HG03469 (cell line): ENCODE results near the gene TACR3.
"Not testable (repeated sequence)": the region's sequence is repeated elsewhere in the genome, so short reads cannot be mapped to it uniquely, and the experiment has no call there.

ENCODE experiments used
- ATAC-seq: cut with Tn5 transposase; IDR thresholded peaks from one replicate; pipeline ENCODE4 v1.9.1; 2021; ENCODE audit warnings: mild to moderate bottlenecking, moderate library complexity, moderate number of reproducible peaks; ENCODE audit not compliant: unreplicated experiment

Gene TACR3, protein sequence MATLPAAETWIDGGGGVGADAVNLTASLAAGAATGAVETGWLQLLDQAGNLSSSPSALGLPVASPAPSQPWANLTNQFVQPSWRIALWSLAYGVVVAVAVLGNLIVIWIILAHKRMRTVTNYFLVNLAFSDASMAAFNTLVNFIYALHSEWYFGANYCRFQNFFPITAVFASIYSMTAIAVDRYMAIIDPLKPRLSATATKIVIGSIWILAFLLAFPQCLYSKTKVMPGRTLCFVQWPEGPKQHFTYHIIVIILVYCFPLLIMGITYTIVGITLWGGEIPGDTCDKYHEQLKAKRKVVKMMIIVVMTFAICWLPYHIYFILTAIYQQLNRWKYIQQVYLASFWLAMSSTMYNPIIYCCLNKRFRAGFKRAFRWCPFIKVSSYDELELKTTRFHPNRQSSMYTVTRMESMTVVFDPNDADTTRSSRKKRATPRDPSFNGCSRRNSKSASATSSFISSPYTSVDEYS

DNA sequence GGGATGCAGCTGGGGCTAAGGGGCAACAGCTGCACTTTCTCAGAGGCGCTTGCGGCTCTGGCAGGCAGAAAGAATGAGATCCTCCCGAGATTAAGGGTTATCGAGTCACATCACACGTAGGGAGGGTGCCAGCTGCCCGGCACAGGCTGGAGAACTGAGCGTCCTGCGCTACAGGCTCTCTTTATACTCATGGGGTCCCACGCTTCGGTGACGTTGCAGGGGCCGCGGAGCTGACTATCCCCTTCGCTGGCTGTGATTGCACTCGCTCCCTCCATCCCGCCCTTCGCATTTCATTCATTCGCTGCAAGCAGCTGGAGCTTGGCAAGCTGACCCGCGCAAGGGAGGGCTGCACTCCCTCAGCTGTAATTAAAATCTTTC lies at the start of gene TACR3:
TACR3 (minus strand) TSS at position 156 of the 378 bp plus-strand sequence. CDS start 310 bp downstream, outside the sequence.
- ATAC-seq: no peak

DNA sequence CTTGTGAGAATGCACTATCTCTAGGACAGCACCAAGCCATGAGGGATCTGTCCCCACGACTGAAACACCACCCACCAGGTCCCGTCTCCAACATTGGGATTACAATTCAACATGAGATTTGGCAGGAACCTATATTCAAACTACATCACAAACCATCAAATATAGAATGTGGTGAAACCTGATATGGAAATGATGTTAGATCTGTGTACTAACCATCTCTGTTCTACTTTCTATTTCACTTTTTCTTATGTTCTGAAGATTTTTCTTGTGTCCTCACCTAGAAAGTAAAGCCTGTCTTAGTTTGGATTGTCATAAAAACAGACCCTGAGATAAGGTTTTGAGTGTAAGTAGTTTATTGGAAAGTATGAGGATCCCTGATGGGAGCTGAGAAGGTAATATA lies 37.8 kb upstream of the TACR3 start:
- no peak for ATAC-seq

DNA sequence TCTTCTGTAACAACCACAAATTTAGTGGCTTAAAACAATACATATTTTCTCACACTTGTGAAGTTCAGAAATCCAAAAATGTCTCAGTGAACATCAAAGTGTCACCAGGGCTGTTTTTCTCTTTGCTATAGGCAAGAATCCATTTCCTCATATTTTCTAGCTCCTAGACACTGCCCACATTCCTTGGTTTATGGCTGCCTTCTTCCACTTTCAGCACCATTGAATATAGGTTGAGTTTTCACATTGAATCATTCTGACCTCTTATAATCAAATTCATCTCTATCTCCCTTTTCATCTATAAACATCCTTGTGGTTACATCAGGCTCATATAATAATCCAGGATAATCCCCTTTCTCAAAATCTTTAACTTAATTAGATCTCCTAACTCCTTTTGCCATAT lies 37.0 kb upstream of the TACR3 start:
- ATAC-seq: no peak

GRCh38 chr4:103754844-103755243 lies 35.1 kb upstream of the TACR3 start:
- no peak for ATAC-seq

- ATAC-seq: no peak
These were observed 34.3 kb upstream of the TACR3 start for GRCh38 chr4:103753868-103754653.

- ATAC-seq: not testable (repeated sequence)
These were observed 3.4 kb upstream of the TACR3 start for GRCh38 chr4:103723150-103723549.

DNA sequence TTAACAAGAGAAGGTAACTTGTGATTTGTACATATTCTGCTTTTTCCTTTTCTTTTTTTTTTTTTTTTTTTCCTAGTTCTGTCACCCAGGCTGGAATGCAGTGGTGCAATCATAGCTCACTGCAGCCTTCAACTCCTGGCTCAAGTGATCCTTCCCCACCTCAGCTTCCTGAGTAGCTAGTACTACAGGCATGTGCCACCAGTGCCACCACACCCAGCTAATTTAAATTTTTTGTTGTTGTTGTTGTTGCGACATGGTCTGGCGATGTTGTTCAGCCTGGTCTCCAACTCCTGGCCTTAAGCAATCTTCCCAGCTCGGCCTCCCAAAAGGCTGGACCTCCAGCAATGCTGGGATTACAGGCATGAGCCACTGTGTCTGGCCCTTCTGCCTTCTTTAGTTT lies 1.5 kb upstream of the TACR3 start:
- no peak for ATAC-seq

GRCh38 chr4:103720661-103721060 lies 876 bp upstream of the TACR3 start:
- no peak for ATAC-seq

GRCh38 chr4:103719105-103719829 lies 518 bp downstream of the TACR3 start:
- ATAC-seq: no peak

GRCh38 chr4:103692615-103693014 lies 27.2 kb downstream of the TACR3 start:
- ATAC-seq: no peak

GRCh38 chr4:103673983-103674382 lies 45.8 kb downstream of the TACR3 start:
- ATAC-seq: no peak

GRCh38 chr4:103666764-103667163 lies 53.0 kb downstream of the TACR3 start:
- not testable (repeated sequence) for ATAC-seq

DNA sequence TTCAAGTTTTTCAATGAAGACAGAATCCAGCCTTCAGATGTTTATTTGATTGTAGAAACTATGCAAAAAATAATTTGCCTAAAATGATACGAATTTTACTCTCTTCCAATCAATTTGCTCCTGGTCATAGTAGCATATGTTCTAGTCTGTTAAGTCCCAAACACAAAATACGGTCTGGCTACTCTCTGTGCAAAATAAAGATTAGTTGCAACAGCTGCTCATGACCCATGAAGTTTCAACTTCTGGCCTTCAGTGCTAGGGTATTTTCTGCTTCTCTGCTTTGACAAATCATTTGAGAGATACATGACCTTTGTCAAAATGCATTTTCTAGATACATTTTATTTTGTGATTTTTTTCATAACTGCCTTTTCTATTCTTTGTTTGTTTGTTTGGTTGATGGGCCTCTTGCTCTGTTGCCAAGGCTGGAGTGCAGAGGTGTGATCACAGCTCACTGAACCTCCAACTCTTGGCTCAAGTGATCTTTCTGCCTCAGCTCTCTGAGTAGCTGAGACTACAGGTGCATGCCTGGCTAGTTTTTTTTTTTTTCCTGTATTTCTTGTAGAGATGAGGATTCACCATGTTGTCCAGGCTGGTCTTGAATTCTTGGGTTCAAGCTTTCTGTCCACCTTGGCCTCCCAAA lies 55.2 kb downstream of the TACR3 start:
- ATAC-seq: no peak

- no peak for ATAC-seq
These were observed 71.2 kb downstream of the TACR3 start for GRCh38 chr4:103648541-103648940.

DNA sequence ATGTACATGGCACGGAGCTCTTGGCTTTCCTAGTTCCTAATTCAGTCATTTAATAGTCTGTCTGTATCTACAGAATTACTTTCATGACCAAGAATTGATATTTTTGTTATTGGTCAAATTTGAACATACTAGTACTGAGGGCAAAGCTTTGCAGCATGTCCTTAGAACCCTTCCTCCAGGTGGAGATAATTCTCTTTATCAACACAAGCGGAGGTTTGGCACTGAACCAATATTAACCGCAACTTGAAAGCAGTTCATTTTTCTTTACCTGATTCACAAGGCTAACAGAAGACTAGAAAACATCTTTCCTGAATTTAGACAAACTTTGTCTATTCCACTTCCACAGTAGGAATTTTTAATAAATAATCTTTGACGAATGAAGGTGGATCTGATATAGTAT lies 73.8 kb downstream of the TACR3 start:
- no peak for ATAC-seq

DNA sequence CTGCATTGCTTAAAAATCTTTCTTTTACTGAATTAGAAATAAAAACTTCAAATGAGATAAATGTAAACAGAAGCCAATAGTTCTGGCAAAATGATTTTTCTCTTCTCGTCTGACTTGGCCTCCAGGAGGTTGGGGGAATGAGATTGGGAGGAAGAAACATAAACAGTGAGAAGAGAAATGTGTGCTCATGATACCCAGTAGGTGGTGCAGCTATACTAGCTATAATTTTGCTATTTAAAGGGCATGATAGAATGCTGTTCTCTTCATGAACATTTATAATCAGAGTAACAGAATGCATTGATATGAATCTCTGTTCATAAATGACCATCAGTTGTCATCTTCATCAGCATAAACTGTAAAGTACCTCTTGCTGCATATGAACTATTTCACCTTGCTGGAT lies 85.5 kb downstream of the TACR3 start:
- no peak for ATAC-seq

GRCh38 chr4:103626296-103626695 lies 93.5 kb downstream of the TACR3 start:
- ATAC-seq: no peak

GRCh38 chr4:103591841-103592240 lies 127.9 kb downstream of the TACR3 start:
- no peak for ATAC-seq

- ATAC-seq: no peak
These were observed 152.2 kb downstream of the TACR3 start for GRCh38 chr4:103567591-103567990.

- not testable (repeated sequence) for ATAC-seq
These were observed 160.6 kb downstream of the TACR3 start for GRCh38 chr4:103559178-103559577.
